CD4-positive, alpha-beta T cell treated with Interleukin-21 for 1 hour (primary cell): Measurements from ENCODE around the gene PAX1.

Experiments
- DNase-seq: peaks from one replicate; pipeline ENCODE4 v3.0.0-alpha.2; 2020

The PAX1 gene

GRCh38 chr20:21741266-21741665 is 35.8 kb downstream of the PAX1 start:
- DNase-seq = no peak

GRCh38 chr20:21762646-21763045 is 57.2 kb downstream of the PAX1 start:
- DNase-seq = no peak

- no peak for DNase-seq
These were observed 61.8 kb downstream of the PAX1 start for GRCh38 chr20:21767200-21767738.

- no peak for DNase-seq
These were observed 62.3 kb downstream of the PAX1 start for GRCh38 chr20:21767739-21768223.
